ENCODE measurements around the gene FOXA2. TPM values are rescaled to one million over a fixed set of nuclear protein-coding genes. Genes with fewer than 3 reads are reported as not detected.

Gene FOXA2
- total and polyA plus RNA-seq, 2 of the 13 experiments (the other 11 are each of a cell fraction or from before 2014, with no cell fraction given): 8.8 to 12.2 TPM

DNA sequence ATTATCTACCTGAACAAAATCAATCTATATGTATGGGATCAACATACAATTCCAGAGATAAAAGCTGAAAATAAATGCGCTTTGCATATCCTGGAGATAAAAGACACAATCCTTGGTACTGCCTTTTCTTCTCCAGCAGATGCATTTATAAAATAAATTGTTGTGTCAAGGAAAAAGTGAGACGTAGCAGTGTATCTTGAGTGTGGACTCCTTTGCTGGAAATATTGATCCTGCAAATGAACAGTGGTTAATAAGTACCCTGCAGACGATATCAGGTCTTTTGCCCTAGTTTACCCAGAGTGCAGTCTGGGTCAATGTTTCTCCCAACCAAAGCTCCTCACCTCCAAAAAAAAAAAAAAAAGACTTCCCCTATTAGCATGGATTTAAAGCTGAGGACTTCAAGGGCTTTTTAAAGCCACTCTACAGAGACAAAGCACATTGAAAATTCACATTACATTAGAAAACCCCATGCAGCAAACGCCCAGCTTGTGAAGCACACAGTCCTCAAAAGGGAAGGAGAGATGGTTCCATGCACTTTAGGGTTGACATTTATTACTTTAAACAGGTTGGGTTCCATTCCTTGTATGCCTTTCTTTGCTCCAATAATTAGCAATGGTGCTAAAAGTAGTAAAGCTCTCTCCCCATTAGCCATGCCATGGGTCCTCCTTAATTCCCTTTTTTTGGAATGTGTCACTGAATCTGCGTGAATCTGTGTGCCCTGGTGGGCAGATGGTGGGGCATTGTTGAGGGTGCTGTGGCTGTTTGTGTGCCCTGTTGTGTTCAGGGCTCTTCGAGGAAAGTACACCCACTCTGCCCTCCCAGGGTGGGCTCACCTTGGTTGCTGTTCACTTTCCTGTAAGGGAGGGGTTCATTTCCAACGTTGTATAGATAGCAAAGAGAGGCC is 21.1 kb downstream of the FOXA2 start:
- no peak for FAIRE-seq
- Histone ChIP-seq H3K79me2 (ENCODE audit: insufficient read depth, low read length) (peaks cover 3% of the 10 kb centered on the region), H3K4me3 (replicated peaks in 1 of 3; ENCODE audit: insufficient read depth in 1 of 3, low read depth in 2 of 3, low read length in 3 of 3) (no peak overlapping the region), H3K4me1 (ENCODE audit: insufficient read depth, low read length) (peaks cover 42% of the 10 kb centered on the region), H3K27ac (ENCODE audit: extremely low read length, insufficient read depth, low read length) (peak overlapping the region; percentile 9), H3K27me3 (ENCODE audit: control insufficient read depth in 1 of 2, insufficient read depth in 2 of 2, low read length in 2 of 2) (no peaks in the 10 kb centered on the region), H4K20me1 (ENCODE audit: insufficient read depth, low read length) (no peaks in the 10 kb centered on the region), H3K36me3 (replicated peaks in 1 of 2; ENCODE audit: control insufficient read depth in 1 of 2, insufficient read depth in 2 of 2, low read length in 2 of 2) (peaks cover 17 to 45% of the 10 kb centered on the region in 2 experiments), H3K9ac (ENCODE audit: insufficient read depth, low read depth, low read length) (no peak overlapping the region), H3K9me3 (ENCODE audit: low read length) (no peaks in the 10 kb centered on the region), H3K4me2 (ENCODE audit: low read depth, low read length) (peak overlapping the region; percentile 14; the same call in 1 of the 2 replicates), H2AFZ (ENCODE audit: low read length) (no peak overlapping the region)
- ChIA-PET POLR2A (interaction anchor here (0.9 to 4.1 kb wide), 12 partner anchors 9 to 152 kb away, joined by 3 to 30 read pairs (median 10); partner anchors contain the start of gene FOXA2), CTCF (ENCODE audit: low intra/inter-chr PET ratio, low total read pairs) (no interaction called here)
- no peak for DNase-seq (ENCODE audit: low spot score)
- WGBS (ENCODE audit: low lambda C conversion rate): 59% methylated on average over 7 of the region's 7 CpGs
- ATAC-seq: peak; percentile 74
- intact Hi-C loops (cut with micrococcal nuclease; ENCODE audit: unreplicated experiment): no loop called here
- in situ Hi-C loops (cut with HindIII; ENCODE audit: extremely low pct_ligation_motif_present, low pct_unique_long_range_greater_than_20kb): no loop called here
- TSS peak; percentile 23 for BruUV-seq (replicated peaks)
- no peak for TF ChIP-seq PCBP1 (IDR thresholded peaks at IDR 0.05; ENCODE audit: borderline replicate concordance, low read depth, low read length)
- TF ChIP-seq FOXP1 (IDR thresholded peaks at IDR 0.05): no peak
- peak; percentile 38; the same call in 1 of the 2 replicates for TF ChIP-seq FOXP1 (CRISPR knock-in tag; IDR thresholded peaks at IDR 0.05)
- TF ChIP-seq IRX3 (CRISPR knock-in tag; IDR thresholded peaks at IDR 0.05; ENCODE audit: borderline replicate concordance, low read depth): peak; percentile 70
- TF ChIP-seq HDAC2 (CRISPR knock-in tag; IDR thresholded peaks at IDR 0.05): 0 out of 2 replicates have a peak, but pooled peaks have one; percentile 47
- TF ChIP-seq ZNF850 (CRISPR knock-in tag; conservative IDR thresholded peaks at IDR 0.05): no peak
- TF ChIP-seq ZNF331 (CRISPR knock-in tag; IDR thresholded peaks at IDR 0.05): peak; percentile 52; the same call in 1 of the 2 replicates
- TF ChIP-seq GMEB1 (CRISPR knock-in tag; IDR thresholded peaks at IDR 0.05; ENCODE audit: borderline replicate concordance): no peak; the same call in 1 of the 2 replicates
- TF ChIP-seq IKZF4 (CRISPR knock-in tag; IDR thresholded peaks at IDR 0.05; ENCODE audit: borderline replicate concordance, low read depth, not compliant biosample characterization): no peak
- no peak for TF ChIP-seq ZMYM3 (CRISPR knock-in tag; IDR thresholded peaks at IDR 0.05)
- TF ChIP-seq, protein P1, sequence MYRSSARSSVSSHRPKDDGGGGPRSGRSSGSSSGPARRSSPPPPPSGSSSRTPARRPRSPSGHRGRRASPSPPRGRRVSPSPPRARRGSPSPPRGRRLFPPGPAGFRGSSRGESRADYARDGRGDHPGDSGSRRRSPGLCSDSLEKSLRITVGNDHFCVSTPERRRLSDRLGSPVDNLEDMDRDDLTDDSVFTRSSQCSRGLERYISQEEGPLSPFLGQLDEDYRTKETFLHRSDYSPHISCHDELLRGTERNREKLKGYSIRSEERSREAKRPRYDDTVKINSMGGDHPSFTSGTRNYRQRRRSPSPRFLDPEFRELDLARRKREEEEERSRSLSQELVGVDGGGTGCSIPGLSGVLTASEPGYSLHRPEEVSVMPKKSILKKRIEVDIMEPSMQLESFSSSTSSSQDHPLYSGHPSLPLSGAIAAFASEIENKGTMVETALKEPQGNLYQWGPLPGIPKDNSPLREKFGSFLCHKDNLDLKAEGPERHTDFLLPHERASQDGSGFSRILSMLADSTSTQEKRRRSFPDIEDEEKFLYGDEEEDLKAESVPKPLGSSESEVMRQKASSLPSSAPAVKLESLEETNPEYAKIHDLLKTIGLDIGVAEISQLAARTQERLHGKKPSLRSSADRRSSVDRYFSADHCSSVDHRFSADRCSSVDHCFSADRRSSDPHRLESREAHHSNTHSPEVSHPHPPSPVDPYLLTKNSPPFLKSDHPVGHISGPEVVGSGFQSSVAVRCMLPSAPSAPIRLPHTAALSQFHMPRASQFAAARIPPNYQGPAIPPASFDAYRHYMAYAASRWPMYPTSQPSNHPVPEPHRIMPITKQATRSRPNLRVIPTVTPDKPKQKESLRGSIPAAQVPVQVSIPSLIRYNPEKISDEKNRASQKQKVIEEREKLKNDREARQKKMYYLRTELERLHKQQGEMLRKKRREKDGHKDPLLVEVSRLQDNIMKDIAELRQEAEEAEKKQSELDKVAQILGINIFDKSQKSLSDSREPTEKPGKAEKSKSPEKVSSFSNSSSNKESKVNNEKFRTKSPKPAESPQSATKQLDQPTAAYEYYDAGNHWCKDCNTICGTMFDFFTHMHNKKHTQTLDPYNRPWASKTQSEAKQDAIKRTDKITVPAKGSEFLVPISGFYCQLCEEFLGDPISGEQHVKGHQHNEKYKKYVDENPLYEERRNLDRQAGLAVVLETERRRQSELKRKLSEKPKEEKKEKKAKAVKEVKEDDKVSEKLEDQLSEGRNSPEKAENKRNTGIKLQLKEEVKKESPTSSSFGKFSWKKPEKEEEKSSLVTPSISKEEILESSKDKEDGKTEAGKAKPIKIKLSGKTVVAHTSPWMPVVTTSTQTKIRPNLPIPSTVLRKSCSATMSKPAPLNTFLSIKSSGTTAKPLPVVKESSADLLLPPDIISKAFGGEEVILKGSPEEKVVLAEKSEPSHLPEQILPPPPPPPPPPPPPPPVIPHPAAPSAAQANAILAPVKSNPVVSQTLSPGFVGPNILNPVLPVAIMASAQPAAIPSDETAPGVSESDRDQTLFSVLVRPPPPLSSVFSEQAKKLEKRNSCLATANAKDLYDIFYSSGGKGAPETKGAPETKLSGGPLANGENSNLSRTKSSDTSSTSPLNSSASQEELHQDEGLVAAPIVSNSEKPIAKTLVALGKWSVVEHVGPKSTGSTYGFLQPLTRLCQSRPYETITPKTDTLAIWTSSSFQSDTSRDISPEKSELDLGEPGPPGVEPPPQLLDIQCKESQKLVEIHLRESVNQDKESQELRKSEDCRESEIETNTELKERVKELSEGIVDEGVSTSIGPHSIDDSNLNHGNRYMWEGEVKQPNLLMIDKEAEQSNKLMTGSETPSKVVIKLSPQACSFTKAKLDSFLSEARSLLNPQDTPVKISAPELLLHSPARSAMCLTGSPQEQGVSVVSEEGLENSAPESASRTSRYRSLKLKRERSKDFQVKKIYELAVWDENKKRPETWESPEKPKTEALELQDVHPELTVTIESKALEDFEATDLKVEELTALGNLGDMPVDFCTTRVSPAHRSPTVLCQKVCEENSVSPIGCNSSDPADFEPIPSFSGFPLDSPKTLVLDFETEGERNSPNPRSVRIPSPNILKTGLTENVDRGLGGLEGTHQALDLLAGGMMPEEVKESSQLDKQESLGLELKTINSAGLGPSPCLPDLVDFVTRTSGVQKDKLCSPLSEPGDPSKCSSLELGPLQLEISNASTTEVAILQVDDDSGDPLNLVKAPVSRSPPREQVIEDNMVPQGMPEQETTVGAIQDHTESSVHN (CRISPR knock-in tag; IDR thresholded peaks at IDR 0.05): no peak
- TF ChIP-seq POLR2AphosphoS2 (IDR thresholded peaks at IDR 0.05; ENCODE audit: low read depth, low read length): peak; percentile 60; the same call in 1 of the 2 replicates
- no peak for TF ChIP-seq PRPF4 (IDR thresholded peaks at IDR 0.05; ENCODE audit: low read depth, low read length, poor library complexity, severe bottlenecking)
- no peak for TF ChIP-seq NCOA2 (CRISPR knock-in tag; IDR thresholded peaks at IDR 0.05)
